Neural crest cell (in vitro differentiated cells): ENCODE data around the gene POFUT1. TPM values are rescaled to one million over a fixed set of nuclear protein-coding genes. Genes with fewer than 3 reads are reported as not detected.
A peak's percentile ranks its signal among the peaks of the same experiment; 100 is the strongest.

Source experiments
- DNase-seq: peaks from one replicate; pipeline ENCODE4 v3.0.0; 2021; ENCODE audit warnings: low read depth, mixed read lengths, low spot score
- H3K27ac Mint-ChIP-seq: one replicate; pipeline ENCODE4 v1.8.0; 2021; ENCODE audit warnings: mild to moderate bottlenecking, mixed read lengths; ENCODE audit not compliant: unreplicated experiment
- H3K27me3 Mint-ChIP-seq: 2 replicates; pipeline ENCODE4 v1.8.0; 2021; ENCODE audit warnings: low read depth, mild to moderate bottlenecking, mixed read lengths
- H3K36me3 Mint-ChIP-seq: 2 replicates; pipeline ENCODE4 v1.8.0; 2021; ENCODE audit warnings: low read depth, mild to moderate bottlenecking, mixed read lengths
- H3K4me1 Mint-ChIP-seq: 2 replicates; pipeline ENCODE4 v1.8.0; 2021; ENCODE audit warnings: mixed read lengths
- H3K4me3 Mint-ChIP-seq: one replicate; pipeline ENCODE4 v1.8.0; 2021; ENCODE audit warnings: mild to moderate bottlenecking, mixed read lengths
- H3K9me3 Mint-ChIP-seq: 2 replicates; pipeline ENCODE4 v1.8.0; 2021; ENCODE audit warnings: mixed read lengths
- CTCF ChIP-seq: fragments of 200-600 bp; sonication (generic); conservative IDR thresholded peaks from 2 replicates; pipeline ENCODE4 v1.5.0; 2021; ENCODE audit warnings: antibody characterized with exemption, mild to moderate bottlenecking
- long read RNA-seq: library from polyadenylated mRNA; unstranded; transcript quantifications from one replicate; pipeline ENCODE4 v2.0.0, GENCODE V29; 2020
- total RNA-seq: library from RNA; stranded (reverse); gene quantifications from 2 replicates; pipeline ENCODE4 v1.2.1, GENCODE V29; 2021

The POFUT1 gene
- total RNA-seq, result 47.5 and 51.4 TPM in 2 replicates
- long read RNA-seq, full-length matches to known transcripts, result 30 of 71 reads
- long read RNA-seq, partial matches to known transcripts, result 6 of 71 reads
- long read RNA-seq, other reads (novel, unspliced or antisense), result 35 of 71 reads

- Mint-ChIP-seq H3K27me3 (no peaks in the 10 kb centered on the region), H3K4me1 (peaks cover 74% of the 10 kb centered on the region), H3K9me3 (no peaks in the 10 kb centered on the region), H3K4me3 (peak within 1 kb of the TSS; percentile 99), H3K36me3 (no peaks in the 10 kb centered on the region), H3K27ac (peak within 1 kb of the TSS; percentile 98)
- peak; percentile 91 for DNase-seq
- TF ChIP-seq CTCF, result peak; percentile 44
Observed at GRCh38 chr20:32207626-32208498, at the start of gene POFUT1, which contains the start of gene PLAGL2. TSS of gene POFUT1 (plus strand) at chr20:32207880. CDS start at chr20:32207942, 62 bp downstream. TSS of gene PLAGL2 (minus strand) at chr20:32207743. CDS start at chr20:32202178, 5,565 bp downstream.

GRCh38 chr20:32158351-32158750, 49.3 kb upstream of the POFUT1 start:
- H3K36me3 Mint-ChIP-seq, result peaks cover 24% of the 10 kb centered on the region
- TF ChIP-seq CTCF, result no peak
- no peak overlapping the region for H3K4me3 Mint-ChIP-seq
- peak overlapping the region; percentile 75 for H3K27ac Mint-ChIP-seq
- H3K27me3 Mint-ChIP-seq, result no peaks in the 10 kb centered on the region
- no peaks in the 10 kb centered on the region for H3K4me1 Mint-ChIP-seq
- no peak for DNase-seq
- no peaks in the 10 kb centered on the region for H3K9me3 Mint-ChIP-seq

GRCh38 chr20:32158943-32159660, 48.6 kb upstream of the POFUT1 start:
- H3K36me3 Mint-ChIP-seq, result peaks cover 25% of the 10 kb centered on the region
- no peak for DNase-seq
- no peaks in the 10 kb centered on the region for H3K4me1 Mint-ChIP-seq
- TF ChIP-seq CTCF, result no peak
- H3K27ac Mint-ChIP-seq, result no peak overlapping the region
- H3K27me3 Mint-ChIP-seq, result no peaks in the 10 kb centered on the region
- no peaks in the 10 kb centered on the region for H3K9me3 Mint-ChIP-seq
- H3K4me3 Mint-ChIP-seq, result no peak overlapping the region

GRCh38 chr20:32159766-32160221, 47.9 kb upstream of the POFUT1 start:
- TF ChIP-seq CTCF, result no peak
- H3K27ac Mint-ChIP-seq, result no peak overlapping the region
- no peak for DNase-seq
- no peaks in the 10 kb centered on the region for H3K27me3 Mint-ChIP-seq
- no peak overlapping the region for H3K4me3 Mint-ChIP-seq
- H3K36me3 Mint-ChIP-seq, result peaks cover 25% of the 10 kb centered on the region
- H3K4me1 Mint-ChIP-seq, result no peaks in the 10 kb centered on the region
- no peaks in the 10 kb centered on the region for H3K9me3 Mint-ChIP-seq

GRCh38 chr20:32160341-32160740, 47.3 kb upstream of the POFUT1 start:
- Mint-ChIP-seq H3K4me1 (no peaks in the 10 kb centered on the region), H3K27me3 (no peaks in the 10 kb centered on the region), H3K4me3 (no peak overlapping the region), H3K27ac (no peak overlapping the region), H3K36me3 (peaks cover 27% of the 10 kb centered on the region), H3K9me3 (no peaks in the 10 kb centered on the region)
- TF ChIP-seq CTCF, result no peak
- no peak for DNase-seq
